ENCODE data around the gene PPP1R14D.

Gene PPP1R14D

DNA sequence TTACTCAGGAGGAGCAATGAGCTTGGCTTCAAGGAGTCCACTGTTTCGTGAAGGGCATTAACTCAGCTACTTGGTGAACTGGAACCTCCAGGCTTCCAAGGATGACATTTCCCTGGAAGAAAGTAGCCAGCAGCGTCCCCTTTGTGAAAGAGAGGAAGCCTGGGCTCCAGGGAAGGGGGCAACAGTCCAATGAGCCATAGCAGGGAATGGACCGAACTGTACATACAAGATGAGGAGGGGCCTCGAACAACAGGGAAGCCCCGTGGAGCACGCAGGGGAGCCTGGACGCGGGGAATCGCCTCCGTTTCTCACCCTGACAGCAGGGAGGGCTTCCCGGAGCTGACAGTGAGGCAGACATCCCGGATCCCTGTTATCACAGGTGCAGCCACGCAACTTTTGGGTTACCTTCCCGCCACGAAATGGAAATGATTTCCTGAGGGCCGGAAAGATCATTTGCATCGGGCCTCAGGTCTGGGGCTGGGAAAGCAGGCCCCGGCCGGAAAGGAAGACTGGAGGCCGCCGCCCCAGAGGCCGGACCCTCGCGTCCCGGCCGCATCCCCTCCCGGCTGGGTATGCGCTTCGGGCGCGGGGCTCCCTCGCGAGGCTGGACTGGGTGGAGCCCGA lies 14.9 kb upstream of the PPP1R14D start:
- no peak for DNase-seq
- H3K27ac ChIP-seq = no peak overlapping the region
- TF ChIP-seq, protein P1, sequence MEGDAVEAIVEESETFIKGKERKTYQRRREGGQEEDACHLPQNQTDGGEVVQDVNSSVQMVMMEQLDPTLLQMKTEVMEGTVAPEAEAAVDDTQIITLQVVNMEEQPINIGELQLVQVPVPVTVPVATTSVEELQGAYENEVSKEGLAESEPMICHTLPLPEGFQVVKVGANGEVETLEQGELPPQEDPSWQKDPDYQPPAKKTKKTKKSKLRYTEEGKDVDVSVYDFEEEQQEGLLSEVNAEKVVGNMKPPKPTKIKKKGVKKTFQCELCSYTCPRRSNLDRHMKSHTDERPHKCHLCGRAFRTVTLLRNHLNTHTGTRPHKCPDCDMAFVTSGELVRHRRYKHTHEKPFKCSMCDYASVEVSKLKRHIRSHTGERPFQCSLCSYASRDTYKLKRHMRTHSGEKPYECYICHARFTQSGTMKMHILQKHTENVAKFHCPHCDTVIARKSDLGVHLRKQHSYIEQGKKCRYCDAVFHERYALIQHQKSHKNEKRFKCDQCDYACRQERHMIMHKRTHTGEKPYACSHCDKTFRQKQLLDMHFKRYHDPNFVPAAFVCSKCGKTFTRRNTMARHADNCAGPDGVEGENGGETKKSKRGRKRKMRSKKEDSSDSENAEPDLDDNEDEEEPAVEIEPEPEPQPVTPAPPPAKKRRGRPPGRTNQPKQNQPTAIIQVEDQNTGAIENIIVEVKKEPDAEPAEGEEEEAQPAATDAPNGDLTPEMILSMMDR (IDR thresholded peaks at IDR 0.05; ENCODE audit: low read depth, low read length) = no peak
- no peak overlapping the region for H3K4me3 ChIP-seq (ENCODE audit: low read depth, low read length)
- no peaks in the 10 kb centered on the region for H3K27me3 ChIP-seq (ENCODE audit: insufficient read depth, low read depth, severe bottlenecking)
- H3K9me3 ChIP-seq (ENCODE audit: severe bottlenecking) = no peaks in the 10 kb centered on the region
- H3K36me3 ChIP-seq = no peaks in the 10 kb centered on the region

DNA sequence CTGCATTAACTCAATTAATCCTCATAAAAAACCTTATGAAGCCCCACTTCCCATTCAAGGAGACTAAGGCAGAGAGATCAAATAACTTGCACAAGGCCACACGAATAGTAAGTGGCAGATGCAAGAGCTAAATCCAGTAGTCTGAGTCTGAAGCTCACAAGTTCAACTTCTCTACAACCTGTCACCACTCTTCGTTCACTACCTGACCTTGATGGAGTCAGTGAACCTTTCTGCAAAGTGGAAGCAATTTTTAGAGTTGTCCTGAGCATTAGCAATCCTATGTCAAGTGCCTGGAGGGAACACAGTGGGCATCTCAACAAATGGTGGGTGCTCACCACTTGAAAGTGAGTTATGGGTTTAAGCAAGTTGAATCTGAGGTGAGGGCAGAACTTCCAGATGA lies 13.2 kb upstream of the PPP1R14D start:
- Histone ChIP-seq H3K36me3 (no peaks in the 10 kb centered on the region), H3K9me3 (ENCODE audit: severe bottlenecking) (no peaks in the 10 kb centered on the region), H3K4me3 (ENCODE audit: low read depth, low read length) (no peak overlapping the region), H3K27ac (no peak overlapping the region), H3K27me3 (ENCODE audit: insufficient read depth, low read depth, severe bottlenecking) (no peaks in the 10 kb centered on the region)
- no peak for DNase-seq
- TF ChIP-seq, protein P1 (IDR thresholded peaks at IDR 0.05; ENCODE audit: low read depth, low read length) = no peak

DNA sequence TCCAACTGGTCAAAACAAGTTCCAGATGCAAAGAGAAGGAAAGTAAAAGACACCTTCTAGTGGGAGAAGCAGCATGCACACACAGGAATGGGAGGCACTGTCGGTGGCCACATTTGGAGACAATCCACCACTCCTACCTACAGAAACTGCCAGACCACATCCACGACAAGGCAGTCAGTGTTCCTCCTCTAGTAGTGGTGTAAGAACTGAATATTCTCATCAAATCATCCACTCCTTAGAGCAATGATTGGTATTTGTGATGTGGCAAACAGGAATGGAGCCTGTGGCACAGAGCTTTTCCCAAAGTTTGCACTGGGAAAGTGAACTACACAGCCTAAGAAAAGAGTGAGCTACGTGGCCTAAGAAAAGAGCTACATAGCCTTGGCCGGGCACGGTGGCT lies 10.2 kb upstream of the PPP1R14D start:
- Histone ChIP-seq H3K4me3 (ENCODE audit: low read depth, low read length) (no peak overlapping the region), H3K27ac (0 out of 2 replicates have a peak overlapping the region, but pooled peaks have one; percentile 11), H3K36me3 (no peaks in the 10 kb centered on the region), H3K9me3 (ENCODE audit: severe bottlenecking) (no peaks in the 10 kb centered on the region), H3K27me3 (ENCODE audit: insufficient read depth, low read depth, severe bottlenecking) (no peaks in the 10 kb centered on the region)
- TF ChIP-seq, protein P1 (IDR thresholded peaks at IDR 0.05; ENCODE audit: low read depth, low read length) = no peak
- DNase-seq = no peak

DNA sequence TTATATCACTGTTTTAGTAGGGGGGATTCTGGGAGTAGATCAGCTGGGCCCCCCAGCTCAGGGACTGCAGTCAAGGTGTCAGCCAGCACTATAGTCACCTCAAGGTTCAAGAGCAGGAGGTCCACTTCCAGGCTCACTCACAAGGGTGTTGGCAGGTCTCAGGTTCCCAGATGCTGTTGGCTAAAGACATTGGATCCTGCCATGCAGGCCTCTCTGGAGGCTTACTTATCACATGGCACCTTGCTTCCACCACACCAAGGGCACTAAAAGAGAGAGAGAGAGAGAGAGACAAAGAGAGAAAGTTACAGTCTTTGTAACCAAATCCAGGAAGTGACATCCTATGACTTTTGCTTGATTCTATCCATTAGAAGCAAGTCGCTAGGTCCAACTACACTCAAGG lies 7.5 kb upstream of the PPP1R14D start:
- no peaks in the 10 kb centered on the region for H3K27me3 ChIP-seq (ENCODE audit: insufficient read depth, low read depth, severe bottlenecking)
- no peak overlapping the region for H3K4me3 ChIP-seq (ENCODE audit: low read depth, low read length)
- no peaks in the 10 kb centered on the region for H3K9me3 ChIP-seq (ENCODE audit: severe bottlenecking)
- H3K36me3 ChIP-seq = no peaks in the 10 kb centered on the region
- H3K27ac ChIP-seq = no peak overlapping the region
- no peak for DNase-seq
- TF ChIP-seq, protein P1 (IDR thresholded peaks at IDR 0.05; ENCODE audit: low read depth, low read length) = no peak

DNA sequence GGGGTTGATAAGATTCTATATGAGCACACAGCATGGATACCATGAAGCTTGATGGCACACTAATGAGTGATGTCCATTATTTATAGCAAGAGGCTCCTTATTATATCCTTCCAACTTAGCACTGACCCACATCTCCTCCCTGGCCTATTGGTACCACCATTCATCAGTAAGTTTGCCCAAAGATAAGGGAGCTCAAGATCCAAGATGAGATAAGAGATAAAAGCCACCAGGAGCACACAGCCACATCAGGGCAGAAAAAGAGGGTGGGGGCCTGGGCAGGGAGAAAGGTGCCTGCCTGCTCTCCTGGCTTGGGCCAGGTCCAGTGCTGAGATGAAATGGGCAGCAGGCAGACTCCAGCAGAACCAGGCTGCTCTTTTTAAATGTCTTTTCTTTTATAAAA lies 4.4 kb upstream of the PPP1R14D start:
- no peaks in the 10 kb centered on the region for H3K9me3 ChIP-seq (ENCODE audit: severe bottlenecking)
- H3K4me3 ChIP-seq (ENCODE audit: low read depth, low read length) = no peak overlapping the region
- H3K27me3 ChIP-seq (ENCODE audit: insufficient read depth, low read depth, severe bottlenecking) = no peaks in the 10 kb centered on the region
- no peak overlapping the region for H3K27ac ChIP-seq
- TF ChIP-seq, protein P1 (IDR thresholded peaks at IDR 0.05; ENCODE audit: low read depth, low read length) = no peak
- DNase-seq = no peak
- H3K36me3 ChIP-seq = no peaks in the 10 kb centered on the region

DNA sequence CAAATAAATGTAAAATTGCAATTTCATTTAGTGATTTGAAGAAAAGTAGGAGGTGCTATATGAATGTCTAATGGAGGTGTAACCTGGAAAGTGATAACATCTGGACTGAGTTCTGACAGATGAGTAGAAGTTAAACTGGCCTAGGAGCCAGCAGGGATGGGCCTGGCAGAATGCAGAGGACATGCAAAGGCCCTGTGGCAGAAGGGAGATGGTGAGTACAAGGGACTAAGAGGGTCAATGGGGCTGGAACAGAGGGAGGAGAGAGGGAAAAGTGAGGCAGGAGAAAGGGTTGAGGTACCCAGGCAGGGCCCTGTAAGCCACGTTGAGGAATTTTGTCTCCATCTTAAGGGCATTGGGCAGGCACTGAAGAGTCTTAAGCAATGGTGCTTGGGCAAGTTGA lies 3.4 kb upstream of the PPP1R14D start:
- TF ChIP-seq, protein P1 (IDR thresholded peaks at IDR 0.05; ENCODE audit: low read depth, low read length) = no peak
- Histone ChIP-seq H3K27ac (no peak overlapping the region), H3K36me3 (no peaks in the 10 kb centered on the region), H3K27me3 (ENCODE audit: insufficient read depth, low read depth, severe bottlenecking) (no peaks in the 10 kb centered on the region), H3K9me3 (ENCODE audit: severe bottlenecking) (no peaks in the 10 kb centered on the region), H3K4me3 (ENCODE audit: low read depth, low read length) (no peak overlapping the region)
- no peak for DNase-seq

Data from WERI-Rb-1 (cell line).